PC-9 (cell line): Measurements from ENCODE around the gene KCNK3.

ENCODE experiments used
- EZH2 ChIP-seq: fragments of 200-600 bp; sonication (generic); IDR thresholded peaks from 2 replicates; pipeline ENCODE4 v1.8.0; 2017; ENCODE audit warnings: antibody characterized with exemption, low read depth
- TF ChIP-seq, protein P1 (sequence below): fragments of 200-600 bp; sonication (generic); conservative IDR thresholded peaks from 2 replicates; pipeline ENCODE4 v1.6.1; 2017; ENCODE audit warnings: mixed run types, antibody characterized with exemption, mild to moderate bottlenecking, moderate library complexity

GRCh38 chr2:26712486-26713465 is 20.3 kb downstream of the KCNK3 start:
- TF ChIP-seq, protein P1, sequence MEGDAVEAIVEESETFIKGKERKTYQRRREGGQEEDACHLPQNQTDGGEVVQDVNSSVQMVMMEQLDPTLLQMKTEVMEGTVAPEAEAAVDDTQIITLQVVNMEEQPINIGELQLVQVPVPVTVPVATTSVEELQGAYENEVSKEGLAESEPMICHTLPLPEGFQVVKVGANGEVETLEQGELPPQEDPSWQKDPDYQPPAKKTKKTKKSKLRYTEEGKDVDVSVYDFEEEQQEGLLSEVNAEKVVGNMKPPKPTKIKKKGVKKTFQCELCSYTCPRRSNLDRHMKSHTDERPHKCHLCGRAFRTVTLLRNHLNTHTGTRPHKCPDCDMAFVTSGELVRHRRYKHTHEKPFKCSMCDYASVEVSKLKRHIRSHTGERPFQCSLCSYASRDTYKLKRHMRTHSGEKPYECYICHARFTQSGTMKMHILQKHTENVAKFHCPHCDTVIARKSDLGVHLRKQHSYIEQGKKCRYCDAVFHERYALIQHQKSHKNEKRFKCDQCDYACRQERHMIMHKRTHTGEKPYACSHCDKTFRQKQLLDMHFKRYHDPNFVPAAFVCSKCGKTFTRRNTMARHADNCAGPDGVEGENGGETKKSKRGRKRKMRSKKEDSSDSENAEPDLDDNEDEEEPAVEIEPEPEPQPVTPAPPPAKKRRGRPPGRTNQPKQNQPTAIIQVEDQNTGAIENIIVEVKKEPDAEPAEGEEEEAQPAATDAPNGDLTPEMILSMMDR = no peak
- TF ChIP-seq EZH2 = no peak
